RWPE1 (cell line): ENCODE measurements around the gene PPP6R2.
"Not testable (repeated sequence)": the region's sequence is repeated elsewhere in the genome, so short reads cannot be mapped to it uniquely, and the experiment has no call there.

Experiments
- CTCF ChIA-PET: fragments of 350-600 bp; sonication (Branson Sonifier 250); formaldehyde crosslinking; extraction: SDS; loops from one replicate; lab custom pipeline; 2021; lab: Yijun Ruan, JAX
- POLR2A ChIA-PET: fragments of 400-600 bp; formaldehyde crosslinking; extraction: SDS; loops from one replicate; lab custom pipeline; 2020; ENCODE audit warnings: antibody characterized with exemption; ENCODE audit not compliant: low non-redundant PET; lab: Yijun Ruan, JAX
- DNase-seq: peaks from one replicate; pipeline ENCODE4 v3.0.0; 2012; ENCODE audit warnings: low spot score
- H3K27ac ChIP-seq: fragments of 450-650 bp; 2 replicates; pipeline ENCODE4 v1.5.1; 2017
- CTCF ChIP-seq: fragments of 450-650 bp; conservative IDR thresholded peaks from 2 replicates; pipeline ENCODE4 v1.5.1; 2017; ENCODE audit warnings: low read depth, mild to moderate bottlenecking

PPP6R2 gene

GRCh38 chr22:50420581-50420980 is 77.5 kb downstream of the PPP6R2 start:
- no peak for DNase-seq
- no peak overlapping the region for H3K27ac ChIP-seq
- no peak for TF ChIP-seq CTCF
- ChIA-PET POLR2A (no interaction called here), CTCF (no interaction called here)

GRCh38 chr22:50422046-50422445 is 78.9 kb downstream of the PPP6R2 start:
- no peak overlapping the region for H3K27ac ChIP-seq
- CTCF ChIA-PET, result no interaction called here
- DNase-seq, result no peak
- no peak for TF ChIP-seq CTCF
- POLR2A ChIA-PET, result no interaction called here

GRCh38 chr22:50422961-50423815 is 80.1 kb downstream of the PPP6R2 start:
- no peak for TF ChIP-seq CTCF
- DNase-seq, result no peak
- POLR2A ChIA-PET, result no interaction called here
- CTCF ChIA-PET, result no interaction called here
- H3K27ac ChIP-seq, result no peak overlapping the region

- H3K27ac ChIP-seq, result no peak overlapping the region
- no peak for DNase-seq
- no peak for TF ChIP-seq CTCF
- CTCF ChIA-PET, result no interaction called here
- POLR2A ChIA-PET, result no interaction called here
Measured at GRCh38 chr22:50423956-50424355, 80.8 kb downstream of the PPP6R2 start.

GRCh38 chr22:50425179-50425916 is 82.2 kb downstream of the PPP6R2 start:
- TF ChIP-seq CTCF, result no peak
- DNase-seq, result no peak
- CTCF ChIA-PET, result no interaction called here
- H3K27ac ChIP-seq, result no peak overlapping the region
- POLR2A ChIA-PET, result no interaction called here

GRCh38 chr22:50432131-50432876 is 89.2 kb downstream of the PPP6R2 start:
- TF ChIP-seq CTCF, result no peak
- no peak for DNase-seq
- POLR2A ChIA-PET, result interaction anchor here (0.5 kb wide), 1 partner anchor 42 kb away, joined by 3 read pairs; no protein-coding TSS in a partner anchor
- CTCF ChIA-PET, result no interaction called here
- no peak overlapping the region for H3K27ac ChIP-seq

- H3K27ac ChIP-seq, CTCF ChIA-PET, DNase-seq: not testable (repeated sequence)
- POLR2A ChIA-PET, result interaction anchor here (0.5 kb wide), 1 partner anchor 41 kb away, joined by 3 read pairs; no protein-coding TSS in a partner anchor
Measured at GRCh38 chr22:50432877-50433510, 89.9 kb downstream of the PPP6R2 start.
